ENCODE measurements around the gene ZDHHC14.

- TF ChIP-seq CTCF (IDR thresholded peaks at IDR 0.05) (no peak), POLR2A (IDR thresholded peaks at IDR 0.05) (no peak)
Measured at GRCh38 chr6:157453131-157453530, 72.1 kb downstream of the ZDHHC14 start.

All from thyroid gland (tissue), 4 donors.